ENCODE measurements around the gene HK1.

Gene HK1

DNA sequence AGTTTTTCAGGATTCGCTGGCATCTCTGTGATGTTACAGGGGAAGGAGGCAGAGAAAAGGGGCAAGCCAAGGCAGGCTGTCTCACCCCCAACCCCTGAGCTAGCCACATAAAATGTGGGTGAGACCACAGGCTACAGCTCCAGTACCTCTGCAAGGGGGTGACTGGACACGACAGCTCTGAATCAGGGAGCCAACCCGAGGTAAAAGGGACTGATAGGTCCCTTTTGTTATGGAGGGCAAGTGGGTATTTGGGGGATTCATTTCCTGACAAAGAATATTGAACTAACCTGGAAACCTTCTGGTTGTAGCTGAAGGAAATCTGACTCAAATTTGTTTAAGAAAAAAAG is 71.2 kb downstream of the HK1 start:
- DNase-seq (ENCODE audit: low spot score): no peak

DNA sequence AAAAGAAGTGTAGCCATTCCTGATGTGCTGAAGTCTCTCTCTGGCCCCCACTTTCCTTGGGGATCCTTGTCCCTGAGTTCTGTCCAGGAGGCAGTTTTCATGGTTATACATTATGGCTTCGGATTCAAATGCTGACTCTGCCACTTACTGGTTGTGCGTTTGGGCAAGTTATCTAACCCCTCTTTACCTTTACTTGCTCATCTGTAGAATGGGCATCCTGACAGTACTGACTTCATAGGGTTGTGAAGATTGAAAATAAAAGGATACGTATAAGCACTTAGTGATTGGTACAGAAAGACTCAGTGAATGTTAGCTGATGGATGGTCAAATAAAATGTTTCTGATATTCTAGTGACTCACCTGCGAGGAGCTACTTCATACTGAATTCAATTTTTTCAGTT is 73.3 kb downstream of the HK1 start:
- no peak for DNase-seq (ENCODE audit: low spot score)

DNA sequence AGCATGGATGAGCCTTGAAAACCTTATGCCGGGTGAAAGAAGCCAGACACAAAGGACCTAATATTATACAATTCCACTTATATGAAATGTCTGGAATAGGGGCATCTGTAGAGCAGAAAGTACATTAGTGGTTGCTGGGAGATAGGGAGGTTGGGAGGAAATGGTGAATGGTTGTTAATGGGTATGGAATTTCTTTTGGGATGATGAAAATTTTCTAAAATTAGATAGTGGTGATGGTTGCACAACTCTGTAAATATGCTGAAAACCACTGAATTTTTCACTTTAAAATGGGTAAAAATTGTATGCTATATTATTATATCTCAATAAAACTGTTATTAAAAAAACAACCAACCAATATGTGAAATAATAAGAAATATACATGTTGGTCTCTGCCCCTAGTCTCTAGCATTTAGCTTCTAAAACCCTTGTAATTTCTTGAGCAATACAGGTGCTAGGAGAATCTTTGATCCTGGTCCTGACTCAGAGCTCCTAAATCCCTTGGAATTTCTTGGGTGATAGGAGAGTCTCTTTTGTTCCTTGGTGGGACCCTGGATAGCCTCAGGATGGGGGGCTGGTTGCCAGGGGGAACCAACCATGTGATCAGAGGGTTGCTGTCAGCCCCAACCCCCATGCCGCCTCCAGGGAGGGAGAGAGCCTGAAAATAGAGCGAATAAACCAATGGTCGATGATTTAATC is 74.4 kb downstream of the HK1 start:
- DNase-seq (ENCODE audit: low spot score): no peak

DNA sequence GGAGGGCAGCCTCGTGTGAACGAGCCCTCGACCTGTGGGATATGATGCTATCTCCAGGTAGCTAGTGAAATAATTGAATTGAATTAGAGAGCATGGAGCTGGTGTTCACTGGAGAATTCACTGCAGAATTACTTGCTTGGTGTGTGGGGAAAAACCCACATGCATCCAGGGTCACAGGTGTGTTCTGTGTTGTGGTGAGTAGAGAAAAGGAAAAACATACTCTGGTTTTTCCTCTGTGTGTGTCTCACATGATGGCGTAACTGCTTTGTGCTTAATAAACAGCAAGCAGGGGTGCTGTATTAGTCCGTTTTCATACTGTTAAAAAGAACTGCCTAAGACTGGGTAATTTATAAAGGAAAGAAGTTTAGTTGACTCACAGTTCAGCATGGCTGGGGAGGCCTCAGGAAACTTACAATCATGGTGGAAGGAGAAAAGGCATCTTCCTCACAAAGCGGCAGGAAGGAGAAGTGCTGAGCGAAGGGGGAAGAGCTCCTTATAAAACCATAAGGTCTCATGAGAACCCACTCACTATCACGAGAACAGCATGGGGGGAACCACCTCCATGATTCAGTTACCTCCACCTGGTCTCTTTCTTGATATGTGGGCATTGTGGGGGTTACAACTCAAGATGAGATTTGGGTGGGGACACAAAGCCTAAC is 75.8 kb downstream of the HK1 start:
- no peak for DNase-seq (ENCODE audit: low spot score)

DNA sequence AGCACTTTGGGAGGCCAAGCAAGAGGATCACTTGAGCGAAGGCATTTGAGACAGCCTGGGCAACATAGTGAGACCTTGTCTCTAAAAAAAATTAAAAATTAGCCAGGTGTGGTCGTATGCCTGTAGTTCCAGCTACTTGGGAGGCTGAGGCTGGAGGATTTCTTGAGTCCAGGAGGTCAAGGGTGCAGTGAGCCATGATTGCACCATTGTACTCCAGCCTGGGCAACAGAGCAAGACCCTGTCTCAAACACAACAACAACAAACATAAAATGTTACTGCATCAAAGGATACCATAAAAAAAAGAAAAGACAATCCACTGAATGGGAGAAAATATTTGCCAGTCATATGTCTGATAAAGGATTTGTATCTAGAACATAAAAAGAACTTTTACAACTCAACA is 77.9 kb downstream of the HK1 start:
- no peak for DNase-seq (ENCODE audit: low spot score)

DNA sequence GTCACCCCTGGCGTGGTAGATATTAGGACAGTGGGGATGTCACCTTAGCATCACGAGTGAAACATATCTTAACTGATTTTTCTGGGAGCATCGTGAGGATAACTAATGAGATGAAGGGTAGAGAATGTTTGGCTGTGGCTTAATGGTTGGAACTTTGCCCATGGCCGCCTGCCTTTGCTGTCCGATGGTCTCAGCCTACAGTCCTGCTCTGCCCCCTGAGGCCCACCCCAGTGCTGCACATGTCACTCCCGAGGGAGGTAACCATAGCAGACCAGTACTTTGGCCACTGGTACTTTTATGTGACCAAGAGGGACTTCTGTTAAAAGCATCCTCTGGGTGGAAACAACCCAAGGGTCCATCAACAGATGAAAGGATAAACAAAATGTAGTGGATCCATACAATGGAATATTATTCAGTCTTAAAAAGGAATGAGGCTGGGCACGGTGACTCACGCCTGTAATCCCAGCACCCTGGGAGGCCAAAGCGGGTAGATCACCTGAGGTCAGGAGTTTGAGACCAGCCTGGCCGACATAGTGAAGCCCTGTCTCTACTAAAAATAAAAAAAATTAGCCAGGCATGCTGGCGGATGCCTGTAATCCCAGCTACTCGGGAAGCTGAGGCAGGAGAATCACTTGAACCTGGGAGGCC is 80.0 kb downstream of the HK1 start:
- DNase-seq (ENCODE audit: low spot score): no peak

DNA sequence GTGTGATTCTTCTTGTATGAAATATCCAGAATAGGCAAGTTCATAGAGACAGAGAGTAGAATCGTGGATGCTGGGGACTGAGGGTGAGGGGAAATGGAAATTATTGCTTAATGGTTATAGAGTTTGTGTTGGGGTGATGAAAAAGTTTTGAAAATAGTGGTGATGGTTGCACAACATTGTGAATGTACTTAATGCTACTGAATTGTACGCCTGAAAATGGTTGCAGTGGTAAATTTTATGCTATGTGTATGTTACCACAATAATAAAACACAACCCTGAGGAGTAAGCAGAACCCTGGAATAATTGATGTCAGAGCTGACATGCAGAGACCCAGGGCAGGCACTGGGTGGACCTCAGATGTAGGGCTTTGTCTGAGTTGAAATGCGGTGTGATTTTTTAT is 80.9 kb downstream of the HK1 start:
- DNase-seq (ENCODE audit: low spot score): no peak

DNA sequence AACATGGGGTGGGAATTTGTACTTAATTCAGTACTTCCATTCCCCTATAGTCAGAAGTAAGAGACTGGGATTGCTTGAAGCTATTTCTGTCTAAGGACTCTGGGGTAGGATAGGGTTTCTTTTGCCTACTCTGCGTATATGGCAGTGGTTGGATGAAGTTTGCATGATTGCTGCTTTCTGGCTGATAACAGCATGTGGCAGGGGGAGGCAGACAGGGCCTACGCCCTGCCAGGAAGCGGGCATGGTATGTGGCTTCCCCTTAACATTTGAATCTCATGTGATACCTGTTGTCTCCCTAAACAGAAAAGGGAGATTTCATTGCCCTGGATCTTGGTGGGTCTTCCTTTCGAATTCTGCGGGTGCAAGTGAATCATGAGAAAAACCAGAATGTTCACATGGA is 81.3 kb downstream of the HK1 start:
- DNase-seq (ENCODE audit: low spot score): no peak

DNA sequence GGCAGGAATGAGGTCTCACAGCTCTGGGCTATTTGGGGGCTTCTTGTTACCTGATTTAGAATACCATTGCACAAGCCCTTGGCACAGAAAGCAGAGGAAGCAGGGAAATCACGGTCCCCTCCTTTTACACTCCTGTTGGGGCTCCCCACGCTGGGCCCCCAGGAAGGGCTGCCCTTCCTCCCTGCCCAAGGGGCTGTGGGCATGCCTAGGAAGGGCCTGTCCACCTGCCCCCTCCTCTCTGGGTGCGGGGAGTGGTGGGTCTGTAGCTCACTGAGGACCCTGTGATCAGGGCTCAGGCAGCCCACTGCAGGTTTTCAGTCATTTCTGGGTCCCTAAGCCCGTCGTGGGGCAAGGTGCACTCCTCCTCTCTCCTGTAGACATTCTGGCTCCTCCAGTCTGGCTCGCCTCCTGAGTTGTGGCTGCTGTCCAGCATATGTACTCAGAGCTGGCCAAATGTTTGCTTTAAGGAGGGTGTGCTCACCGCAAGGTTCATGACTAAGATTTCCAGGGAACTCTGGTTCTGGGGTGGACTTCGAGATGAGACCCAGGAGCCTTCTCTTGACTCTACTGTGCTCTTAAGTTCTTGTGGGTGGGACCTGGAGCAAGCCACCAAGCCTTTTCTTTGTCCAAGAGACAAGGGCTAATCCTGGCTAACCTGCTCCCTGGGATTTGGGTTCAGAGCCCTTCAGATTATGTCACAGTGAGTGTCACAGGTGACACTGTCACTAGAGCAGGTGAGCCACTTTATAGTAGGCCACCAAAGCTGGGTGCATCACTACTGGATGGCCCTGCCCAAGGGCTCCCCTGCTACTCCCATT is 82.4 kb downstream of the HK1 start:
- DNase-seq (ENCODE audit: low spot score): no peak

DNA sequence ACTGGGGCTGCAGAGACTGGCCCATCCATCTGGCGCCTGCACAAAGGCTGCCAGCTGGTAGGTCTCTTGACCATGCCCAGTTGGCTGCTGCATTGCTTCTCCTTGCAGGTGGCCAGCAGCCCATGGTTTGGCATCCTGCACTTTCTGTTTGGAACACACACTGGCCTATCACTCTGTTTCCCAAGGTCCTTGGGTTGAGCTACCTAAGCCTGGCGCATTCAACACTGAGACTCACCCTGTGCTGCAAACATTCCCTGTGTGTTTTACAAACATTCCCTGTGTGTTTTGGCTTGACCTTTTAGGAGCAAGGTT is 83.0 kb downstream of the HK1 start:
- DNase-seq (ENCODE audit: low spot score): no peak

DNA sequence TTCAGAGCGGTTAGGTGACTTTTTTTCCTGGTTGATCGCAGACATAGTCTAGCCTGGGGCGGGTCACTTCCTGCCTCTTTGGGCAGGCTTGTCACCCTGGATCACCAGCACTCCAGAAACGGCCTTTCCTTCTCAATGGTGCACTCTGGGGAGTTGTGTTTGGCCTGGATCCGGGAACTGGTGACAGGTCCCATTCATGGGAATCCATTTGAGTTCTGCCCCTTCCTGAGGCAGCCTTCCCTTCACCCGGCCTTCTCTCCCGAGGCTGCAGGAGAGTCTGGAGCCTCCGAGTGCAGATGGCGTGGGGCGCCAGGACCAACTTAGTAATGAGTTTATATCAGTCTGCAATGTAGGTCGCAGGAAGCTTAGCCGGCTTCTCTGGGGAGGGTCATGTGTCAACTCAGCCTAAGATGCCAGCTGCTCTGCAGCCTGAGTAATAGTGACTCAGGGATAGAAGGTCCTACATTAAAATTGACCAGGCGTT is 84.2 kb downstream of the HK1 start:
- DNase-seq (ENCODE audit: low spot score): no peak

DNA sequence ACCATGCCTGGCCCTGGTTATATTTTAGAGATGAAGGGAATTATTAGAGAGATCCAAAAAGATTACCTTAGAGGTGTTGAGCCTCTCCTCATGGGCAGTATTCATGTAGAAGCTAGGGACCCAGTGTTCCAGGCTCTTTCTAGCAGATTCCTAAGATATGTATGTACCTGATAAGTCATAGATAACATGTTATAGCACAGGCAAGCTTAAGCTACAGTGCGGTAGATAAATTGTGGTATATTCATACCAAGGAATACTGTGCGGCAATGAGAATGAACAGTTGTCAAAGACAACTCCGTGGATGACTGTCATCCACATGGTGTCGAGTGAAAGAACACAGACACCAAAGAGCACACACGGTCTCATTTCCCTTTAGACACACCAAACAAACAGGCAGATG is 85.4 kb downstream of the HK1 start:
- no peak for DNase-seq (ENCODE audit: low spot score)

DNA sequence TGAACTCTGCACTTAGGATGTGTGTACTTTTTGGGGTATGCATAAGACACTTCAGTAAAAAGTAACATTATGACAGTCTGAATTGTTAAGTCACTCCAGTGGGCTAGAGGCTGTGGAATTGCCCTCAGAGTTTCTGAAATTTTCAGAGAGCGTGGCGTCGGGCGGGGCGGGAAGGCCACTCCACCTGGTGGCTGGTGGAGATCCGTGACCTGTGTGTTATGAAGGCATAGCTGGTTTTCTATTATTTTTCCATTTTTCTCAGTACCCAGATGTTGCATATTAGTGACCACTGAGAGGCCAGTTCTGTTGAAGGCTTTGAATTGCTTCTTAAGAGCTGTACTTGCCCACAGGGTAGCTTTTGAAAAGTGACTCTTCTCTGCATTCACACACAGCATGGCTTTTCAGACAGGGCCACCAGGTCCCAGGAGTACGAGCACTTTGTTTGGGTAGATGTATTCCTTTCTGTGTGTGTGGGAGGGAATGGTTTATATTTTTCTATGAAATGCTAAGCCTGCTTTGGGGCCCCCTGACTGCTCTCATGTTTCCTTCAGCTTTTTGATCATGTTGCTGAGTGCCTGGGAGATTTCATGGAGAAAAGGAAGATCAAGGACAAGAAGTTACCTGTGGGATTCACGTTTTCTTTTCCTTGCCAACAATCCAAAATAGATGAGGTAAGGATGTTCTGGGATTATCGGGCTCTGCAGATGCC is 86.1 kb downstream of the HK1 start:
- no peak for DNase-seq (ENCODE audit: low spot score)

DNA sequence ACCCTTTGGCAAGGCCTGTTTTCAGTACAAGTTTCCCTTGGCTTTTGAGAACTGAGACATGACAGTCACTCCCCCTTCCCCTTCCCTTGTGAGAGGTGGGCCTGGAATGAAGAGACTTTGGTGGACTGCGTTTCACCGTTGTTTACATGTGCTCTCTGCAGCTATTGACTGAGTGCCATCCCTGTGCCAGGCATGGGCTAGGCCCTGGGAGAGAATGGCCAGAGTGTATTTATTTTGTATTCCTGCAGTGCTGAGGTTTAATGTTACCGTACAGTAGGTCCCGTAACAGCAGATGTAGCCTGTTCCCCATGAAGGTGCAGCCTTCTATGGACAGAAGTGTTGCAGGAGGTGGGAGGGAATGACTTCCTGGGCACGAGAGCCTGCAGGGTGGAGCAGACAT is 88.4 kb downstream of the HK1 start:
- DNase-seq (ENCODE audit: low spot score): no peak

DNA sequence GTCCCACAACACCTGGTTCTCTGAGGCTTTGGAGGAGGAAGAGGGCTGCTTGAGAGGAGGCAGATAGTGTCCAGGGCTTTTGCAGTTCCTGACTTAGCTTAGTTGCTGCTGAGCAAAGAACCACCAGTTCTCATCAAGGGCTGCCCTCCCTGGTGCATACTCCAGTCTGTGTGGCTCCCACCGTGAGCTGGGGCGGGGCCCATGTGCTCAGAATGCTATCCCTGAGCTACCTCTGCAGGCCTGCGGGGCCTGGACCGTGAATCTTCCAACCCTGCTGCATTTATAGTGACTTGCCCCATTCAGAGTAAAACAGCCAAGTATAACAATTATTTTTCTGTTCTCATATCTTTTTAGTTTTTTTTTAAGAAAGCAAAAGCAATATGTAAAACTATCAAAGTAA is 89.2 kb downstream of the HK1 start:
- DNase-seq (ENCODE audit: low spot score): no peak

DNA sequence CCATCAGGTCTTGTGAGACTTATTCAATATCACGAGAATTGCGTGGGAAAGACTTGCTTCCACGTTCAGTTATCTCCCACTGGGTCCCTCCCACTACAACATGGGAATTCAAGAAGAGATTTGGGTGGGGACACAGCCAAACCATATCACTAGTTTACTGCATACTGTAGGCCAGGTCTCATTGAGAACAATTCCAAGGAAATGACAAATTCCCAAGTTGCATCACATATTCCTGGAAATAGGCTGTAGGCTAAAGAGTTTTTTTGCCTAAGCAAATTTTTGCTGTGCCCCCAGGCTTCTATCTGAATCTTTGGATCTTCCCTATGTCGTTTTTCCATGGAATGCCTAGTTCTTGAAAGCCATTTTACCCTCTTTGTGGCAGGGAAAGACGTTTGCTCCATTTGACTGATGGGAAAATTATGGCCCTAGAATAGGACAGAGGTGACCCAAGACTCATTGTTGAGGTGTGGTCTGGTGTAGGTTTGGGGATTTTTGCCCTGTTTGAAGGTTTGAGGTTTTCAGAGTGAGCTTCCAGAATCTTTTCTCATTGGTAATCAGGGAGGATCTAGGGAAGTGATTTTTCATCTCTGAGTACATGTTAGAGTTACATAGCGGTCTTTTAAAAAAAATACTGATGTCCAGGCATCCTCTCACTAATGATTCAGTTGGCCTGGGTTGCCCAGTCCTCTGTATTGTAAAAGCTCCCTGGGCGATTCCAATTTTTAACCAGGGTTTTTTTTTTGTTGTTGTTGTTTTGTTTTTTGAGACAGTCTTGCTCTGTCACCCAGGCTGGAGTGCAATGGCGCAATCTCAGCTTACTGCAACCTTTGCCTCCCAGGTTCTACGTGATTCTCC is 94.1 kb downstream of the HK1 start:
- DNase-seq (ENCODE audit: low spot score): no peak

DNA sequence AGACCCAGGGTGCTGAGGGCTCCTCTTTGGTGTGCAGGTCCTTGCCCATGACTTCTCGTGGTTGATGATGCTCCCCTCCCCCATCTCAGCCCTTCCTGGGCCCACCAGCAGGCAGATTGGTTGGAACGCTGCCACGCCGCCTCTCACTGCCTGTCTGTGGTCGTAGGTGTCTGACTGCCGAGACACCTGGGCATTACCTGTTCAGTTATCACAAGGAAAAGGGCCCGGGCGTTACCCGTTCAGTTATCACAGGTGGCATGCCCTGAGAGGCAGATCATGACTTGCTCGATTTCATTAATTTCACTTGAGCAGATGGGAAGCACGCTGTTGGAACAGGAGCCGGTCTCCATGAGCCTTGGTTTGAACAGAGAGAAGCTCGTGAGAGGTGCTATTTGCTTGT is 95.9 kb downstream of the HK1 start:
- DNase-seq (ENCODE audit: low spot score): no peak

DNA sequence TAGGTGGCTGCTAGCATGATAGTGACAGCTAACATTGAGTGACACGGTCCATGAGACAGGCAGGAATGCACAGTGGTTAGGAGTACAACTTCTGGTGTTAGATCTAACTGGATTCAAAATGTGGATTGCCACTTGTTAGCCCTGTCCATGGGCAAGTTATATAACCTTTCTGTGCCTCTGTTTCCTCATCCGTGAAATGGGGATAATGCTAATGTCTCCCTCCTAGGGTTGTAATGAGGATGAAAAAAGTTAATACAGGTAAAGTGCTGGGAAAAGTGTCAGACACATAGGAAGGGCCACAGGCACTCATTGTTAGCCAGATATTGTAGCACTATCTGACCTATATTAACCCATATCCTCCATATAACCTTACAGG is 96.6 kb downstream of the HK1 start:
- DNase-seq (ENCODE audit: low spot score): no peak

DNA sequence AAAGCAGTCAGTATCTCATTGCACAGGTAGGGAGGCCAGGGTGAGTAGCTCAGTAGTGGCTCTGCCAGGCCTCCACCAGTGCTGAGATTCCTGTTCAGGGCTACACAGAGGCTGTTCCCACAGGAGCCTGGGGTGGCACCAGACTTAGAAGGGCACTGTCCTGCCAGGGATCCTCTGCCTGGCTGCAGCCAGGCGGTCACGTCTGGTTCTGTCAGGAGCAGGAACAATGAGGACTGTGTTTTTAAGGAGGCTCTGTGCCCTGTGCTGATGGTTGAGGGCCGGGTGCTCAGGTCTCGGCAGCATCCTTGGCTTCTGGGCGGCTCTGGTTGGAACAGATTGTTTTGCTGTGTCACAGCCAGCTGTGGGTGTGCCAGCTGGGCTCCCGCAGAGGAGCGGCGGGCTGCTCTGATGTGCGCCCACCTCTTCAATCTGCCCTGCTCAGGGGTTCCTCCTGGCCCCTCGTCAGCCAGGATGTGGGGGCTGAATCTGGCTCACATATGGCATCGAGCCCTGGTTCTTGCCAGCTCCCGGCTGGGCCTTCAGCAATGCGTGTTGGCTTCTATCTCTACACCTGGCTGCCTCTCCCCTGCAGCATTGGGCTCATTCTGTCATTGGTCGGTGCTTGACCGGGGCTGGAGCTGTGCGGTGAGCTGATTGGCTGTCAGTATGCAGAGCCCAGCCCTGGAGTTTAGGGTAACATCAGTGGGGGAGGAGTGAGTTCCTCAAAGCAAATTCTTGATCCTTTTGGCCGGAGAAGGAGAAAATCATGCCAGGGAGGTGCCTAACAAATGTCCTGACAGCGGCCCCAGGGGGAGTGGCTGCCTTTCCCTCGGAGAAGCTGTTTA is 97.2 kb downstream of the HK1 start:
- peak; percentile 29 for DNase-seq (ENCODE audit: low spot score)

DNA sequence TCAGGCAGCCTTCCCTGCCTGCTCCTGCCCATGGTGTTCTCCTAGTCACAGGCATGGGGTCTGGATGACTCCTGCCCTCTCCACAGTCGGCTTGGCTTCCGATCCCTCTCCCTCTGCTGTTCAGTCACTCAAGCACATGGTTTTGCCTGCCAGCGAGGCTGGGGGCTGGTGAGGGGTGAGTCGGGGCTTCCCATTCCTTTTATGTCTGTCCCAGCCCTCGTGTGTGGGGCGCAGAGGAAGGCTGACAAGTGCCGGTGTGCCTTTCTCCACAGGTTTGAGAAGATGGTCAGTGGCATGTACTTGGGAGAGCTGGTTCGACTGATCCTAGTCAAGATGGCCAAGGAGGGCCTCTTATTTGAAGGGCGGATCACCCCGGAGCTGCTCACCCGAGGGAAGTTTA is 98.4 kb downstream of the HK1 start:
- DNase-seq (ENCODE audit: low spot score): no peak
